Right hindlimb (tissue), 1 donor: ENCODE data around the gene FGGY.
"Not testable (repeated sequence)": the region's sequence is repeated elsewhere in the genome, so short reads cannot be mapped to it uniquely, and the experiment has no call there.

ENCODE experiments used
- DNase-seq: peaks from one replicate; pipeline ENCODE4 v3.0.0-alpha.2; 2018

The FGGY gene

DNA sequence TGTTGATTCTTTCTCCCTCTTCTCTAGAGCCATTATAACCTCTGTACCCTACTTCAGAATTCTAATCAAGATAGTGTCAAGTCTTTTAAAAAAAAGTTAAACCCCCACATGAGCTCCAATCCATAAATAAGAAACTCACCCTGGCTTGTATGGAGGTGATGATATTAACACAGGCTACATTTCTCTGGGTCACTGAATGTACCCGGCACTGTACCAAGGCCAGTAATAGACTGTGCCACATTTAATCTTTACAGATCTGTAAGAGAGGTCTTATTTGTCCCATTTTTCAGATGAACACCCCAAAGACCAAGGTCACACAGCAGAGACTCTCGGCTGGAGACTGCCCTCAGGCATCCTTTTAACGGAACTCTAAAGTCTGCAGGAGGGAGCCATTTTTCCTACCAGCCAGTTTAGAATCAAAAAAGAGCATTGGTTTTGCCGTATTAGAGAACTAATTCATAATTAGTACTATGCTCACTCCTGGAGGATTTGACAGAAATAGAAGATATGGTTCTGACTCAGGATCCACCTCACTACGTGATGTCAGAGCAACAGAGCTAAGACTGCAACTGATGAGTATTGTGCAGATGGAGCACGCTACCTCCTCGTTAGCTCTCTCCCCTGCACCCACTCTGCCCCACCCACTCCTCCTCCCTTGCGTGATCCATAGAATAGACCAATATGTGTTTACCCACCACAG is 300.7 kb downstream of the FGGY start:
- no peak for DNase-seq

DNA sequence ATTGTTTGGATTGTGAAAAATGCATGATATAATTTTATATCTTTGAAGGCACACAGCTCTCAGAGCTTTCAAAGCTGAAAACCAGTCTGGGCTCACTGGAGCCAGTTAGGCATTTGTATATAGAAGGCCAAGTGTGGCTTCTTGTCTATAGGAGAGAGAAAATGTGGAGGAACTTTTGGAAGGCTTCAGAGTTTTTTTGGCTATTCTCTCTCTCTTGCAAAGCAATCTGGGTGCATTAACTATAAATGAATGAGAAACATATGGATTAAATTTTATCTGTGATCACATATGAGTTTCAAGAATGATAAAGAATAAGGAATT is 301.2 kb downstream of the FGGY start:
- no peak for DNase-seq

DNA sequence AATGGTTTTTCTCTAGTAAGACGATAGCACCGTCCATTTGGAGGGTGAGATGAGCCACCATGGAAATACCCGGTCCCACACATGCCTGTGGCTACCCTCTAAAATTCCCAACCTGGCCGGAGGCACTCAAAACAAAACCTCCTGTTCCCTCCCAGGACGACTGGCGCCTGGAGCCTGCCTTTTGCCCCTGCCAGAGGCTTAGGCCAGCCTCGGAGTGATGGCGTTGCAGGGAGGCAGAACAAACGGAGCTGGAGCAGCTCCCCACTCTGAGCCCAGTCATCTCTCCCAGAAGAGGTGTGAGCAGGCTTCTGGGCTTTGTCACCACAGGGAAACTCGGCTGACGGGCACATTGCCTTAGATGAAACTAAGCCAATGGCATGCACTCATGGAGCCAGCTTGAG is 304.1 kb downstream of the FGGY start:
- peak; percentile 22 for DNase-seq

DNA sequence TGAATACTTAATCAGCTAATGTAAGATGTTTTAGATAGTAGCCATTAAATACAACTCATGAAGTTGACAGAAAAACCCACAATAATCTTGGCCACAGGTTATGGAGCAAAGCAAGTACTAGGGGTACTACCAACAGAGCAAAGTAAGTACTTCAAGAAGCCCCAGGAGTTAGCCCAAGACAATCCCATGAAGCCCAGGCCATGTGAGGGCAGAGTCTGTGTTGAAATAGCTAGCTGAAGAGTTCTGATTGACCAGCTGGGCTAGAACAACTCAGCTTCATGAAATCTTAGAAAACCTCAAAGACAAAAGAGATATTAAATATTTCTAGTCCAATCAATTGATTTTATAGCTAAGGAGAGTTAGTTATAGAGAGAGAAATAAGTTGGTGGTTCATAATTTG is 304.9 kb downstream of the FGGY start:
- no peak for DNase-seq

DNA sequence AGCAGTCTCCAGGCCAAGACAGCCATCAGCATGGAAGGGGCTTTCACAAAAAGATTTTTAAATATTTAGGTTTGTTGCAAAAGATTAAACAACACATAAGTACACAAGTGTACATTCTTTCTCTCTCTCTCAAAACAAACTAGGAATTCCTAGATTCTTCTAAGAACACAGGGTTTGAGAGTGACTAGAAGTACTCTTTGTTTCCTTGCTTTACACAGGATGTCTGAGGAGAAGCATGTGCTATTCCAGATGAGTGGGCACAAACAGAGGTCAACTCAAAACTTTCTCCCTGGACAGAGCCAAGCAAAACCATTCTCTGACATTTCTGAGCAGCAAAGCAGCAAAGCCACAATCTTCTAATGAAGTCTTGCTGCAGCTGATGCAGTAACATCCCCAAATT is 307.3 kb downstream of the FGGY start:
- DNase-seq, result no peak

DNA sequence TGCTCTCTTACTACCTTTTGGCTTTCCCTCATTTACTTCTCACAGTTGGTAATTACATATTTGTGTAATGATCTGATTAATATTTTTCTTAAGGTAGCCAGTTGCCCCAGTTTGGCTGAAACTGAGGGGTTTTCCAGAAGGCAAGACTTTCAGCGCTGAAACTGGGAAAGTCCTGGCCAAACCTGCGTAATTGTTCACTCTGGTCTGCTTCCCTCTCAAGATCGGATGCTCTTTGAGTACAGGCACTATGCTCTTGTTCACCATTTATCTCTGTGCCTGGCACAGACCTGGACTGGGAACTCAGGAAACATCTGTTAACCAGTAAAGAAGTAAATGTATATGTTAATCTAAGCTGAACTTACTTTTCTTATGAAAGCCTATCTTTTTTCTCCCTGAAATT is 308.3 kb downstream of the FGGY start:
- no peak for DNase-seq

DNA sequence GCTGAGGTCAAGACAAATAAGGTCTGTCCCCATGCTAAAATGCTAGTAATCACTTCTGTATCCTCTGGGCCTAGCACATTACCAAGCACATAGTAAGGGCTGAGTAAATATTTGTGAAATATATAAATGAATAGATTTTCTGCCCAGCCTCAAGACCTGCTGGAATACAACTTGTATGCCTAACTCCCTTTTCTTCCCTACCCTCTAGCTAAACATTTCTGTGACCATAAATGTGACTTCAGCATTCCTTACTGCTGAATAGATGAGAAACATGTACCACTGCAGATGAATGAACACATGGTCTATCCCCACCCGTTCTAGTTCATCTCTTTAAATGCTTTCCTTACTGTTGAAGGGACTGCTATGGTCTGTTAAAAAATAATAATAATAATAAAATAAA is 308.9 kb downstream of the FGGY start:
- DNase-seq, result no peak

DNA sequence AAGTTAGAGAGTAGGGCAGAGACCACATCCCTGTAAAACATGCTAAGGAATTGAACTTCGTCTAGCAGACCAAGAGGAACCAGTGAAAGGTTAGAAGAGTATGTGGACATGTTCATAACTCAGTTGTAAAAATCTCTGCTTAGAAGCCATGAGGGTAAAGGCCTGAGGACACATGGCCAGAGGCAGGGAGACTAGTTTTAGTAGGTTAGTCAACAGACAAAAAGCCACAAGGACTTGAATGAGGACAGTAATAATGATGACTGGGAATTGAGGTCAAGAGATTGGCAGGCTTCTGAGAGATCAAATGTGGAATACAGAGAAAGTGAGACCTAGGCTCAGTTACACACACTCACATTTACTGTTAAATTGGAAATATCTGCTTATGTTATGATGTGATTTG is 312.4 kb downstream of the FGGY start:
- no peak for DNase-seq

DNA sequence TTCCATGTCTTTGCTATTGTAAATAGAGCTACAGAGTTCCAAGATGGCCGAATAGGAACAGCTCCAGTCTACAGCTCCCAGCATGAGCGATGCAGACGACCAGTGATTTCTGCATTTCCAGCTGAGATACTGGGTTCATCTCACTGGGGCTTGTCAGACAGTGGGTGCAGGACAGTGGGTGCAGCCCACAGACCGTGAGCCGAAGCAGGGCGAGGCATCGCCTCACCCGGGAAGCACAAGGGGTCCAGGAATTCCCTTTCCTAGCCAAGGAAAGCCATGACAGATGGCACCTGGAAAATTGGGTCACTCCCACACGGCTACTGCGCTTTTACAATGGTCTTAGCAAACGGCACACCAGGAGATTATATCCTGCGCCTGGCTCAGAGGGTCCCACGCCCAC is 313.6 kb downstream of the FGGY start:
- not testable (repeated sequence) for DNase-seq

DNA sequence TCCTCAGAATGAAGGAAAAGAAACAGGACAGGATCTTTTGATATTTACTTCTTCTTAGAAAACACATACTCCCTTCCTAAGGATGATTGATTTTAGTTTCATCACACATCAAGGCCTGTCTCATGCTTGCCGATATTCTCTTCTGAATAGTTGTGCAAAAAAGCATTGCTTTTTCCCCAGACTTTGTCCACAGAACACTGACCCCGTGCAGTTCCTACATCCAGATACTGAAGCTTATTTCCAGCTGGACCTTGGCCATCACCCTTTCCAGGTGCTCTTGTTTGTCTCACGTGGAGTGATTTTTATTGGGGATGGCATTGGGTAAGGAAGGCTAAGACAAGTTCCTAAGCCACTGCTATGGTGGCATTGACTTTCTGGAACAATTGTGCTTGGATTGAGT is 320.5 kb downstream of the FGGY start:
- DNase-seq, result no peak

DNA sequence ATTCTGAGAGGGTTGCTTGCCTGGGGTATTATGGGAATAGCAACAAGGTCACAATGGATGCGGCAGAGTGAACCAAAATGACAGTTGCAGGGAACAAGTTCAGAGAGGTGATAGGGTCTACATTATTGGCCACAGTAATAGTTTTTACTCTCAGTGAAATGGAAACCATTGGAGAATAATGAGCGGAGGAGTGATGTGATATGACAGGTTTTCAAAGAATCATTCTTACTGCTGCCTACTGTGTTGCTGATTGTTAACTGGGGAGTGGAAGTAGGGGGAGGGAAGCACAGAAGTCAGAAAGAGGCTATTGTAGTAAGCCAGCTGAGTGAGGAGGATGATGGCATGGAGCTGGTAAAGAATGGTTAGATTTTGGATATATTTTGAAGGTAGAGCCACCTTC is 322.7 kb downstream of the FGGY start:
- DNase-seq, result no peak

DNA sequence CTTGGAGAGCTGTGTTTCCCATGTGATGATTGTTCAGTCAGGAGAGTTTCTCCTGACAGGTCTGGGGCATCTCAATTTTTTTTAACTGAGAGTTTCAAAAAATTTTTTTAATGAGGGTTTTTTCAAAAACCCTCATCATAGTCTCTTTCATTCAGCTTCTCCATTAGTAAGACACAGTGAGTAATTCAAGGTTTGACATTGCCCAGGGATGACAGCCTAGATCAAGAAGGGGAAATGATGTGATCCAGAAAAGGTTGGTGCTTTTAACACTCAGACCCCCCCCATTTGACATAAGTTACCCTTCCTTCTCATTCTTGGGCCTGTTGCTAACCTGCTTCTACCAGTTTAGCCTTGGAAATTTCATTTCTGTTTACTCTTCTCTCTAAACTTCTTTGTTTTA is 328.5 kb downstream of the FGGY start:
- DNase-seq, result no peak

DNA sequence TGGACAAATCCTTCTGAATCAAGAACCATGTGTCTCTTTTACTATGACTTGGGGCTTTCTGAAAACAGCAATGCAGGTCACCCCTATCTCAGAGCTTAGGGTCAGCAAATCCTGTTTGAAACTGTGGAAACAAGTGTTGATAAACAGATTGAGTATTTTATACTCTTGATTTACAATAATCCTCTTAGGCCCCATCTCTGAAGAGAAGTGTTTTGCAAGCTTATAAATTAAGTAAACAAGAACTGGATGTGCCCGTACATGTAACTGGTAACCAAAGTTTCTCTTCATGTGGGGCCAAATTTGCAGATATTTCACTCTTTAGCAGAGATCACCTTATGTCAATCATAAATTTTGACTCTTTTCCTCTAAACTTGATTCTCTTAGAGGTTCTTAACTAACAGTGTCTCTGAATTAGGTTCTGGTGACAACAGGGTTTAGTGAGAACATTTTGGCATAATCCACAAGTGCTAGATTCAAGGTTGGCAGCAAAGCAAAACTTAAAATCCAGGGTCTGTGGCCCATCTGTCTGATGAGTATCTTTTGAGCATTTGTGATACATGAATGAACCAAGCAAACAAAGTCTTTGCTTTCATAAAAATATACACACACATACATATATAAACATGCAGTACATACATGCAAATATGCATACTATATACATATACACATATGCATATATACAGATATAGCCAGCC is 334.8 kb downstream of the FGGY start:
- no peak for DNase-seq

DNA sequence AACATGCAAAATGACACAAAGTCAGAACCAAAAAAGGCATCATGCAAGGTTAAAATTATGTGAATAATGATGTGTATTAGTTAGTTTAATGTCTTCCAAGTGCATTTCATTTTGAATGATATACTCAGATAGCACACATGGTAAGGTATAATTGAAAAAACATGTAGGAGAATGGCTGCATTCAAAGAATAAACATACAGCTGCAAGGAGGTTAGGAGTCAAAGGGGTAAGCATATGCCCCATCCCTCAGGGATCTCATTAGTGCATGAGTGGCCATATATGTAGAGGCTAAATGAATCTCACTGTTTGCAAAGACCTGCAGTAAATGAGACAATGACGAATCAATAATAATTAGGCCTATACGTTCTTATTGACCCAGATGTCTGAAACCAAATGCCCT is 338.2 kb downstream of the FGGY start:
- no peak for DNase-seq

DNA sequence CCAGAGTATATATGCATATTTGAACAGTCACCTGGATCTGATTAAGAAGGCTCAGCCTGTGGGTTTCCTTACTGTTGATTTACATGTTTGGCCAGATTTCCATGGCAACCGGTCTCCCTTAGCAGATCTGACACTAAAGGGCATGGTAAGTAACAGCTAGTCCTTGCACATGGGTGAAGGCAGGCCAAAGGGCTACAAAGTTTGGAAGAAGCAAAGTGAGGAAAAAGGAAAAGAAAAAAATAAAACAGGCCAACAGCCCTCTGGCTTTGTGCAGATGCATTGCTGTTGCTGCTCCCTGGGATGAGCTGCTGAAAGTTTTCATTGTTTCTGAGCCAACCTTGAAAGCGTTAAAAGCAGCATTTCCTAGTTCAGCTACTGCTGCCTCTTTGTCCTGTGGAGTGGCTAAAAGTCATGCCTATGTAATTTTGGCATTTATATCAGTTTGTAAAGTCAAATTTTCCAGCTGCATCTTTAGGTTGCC is 341.4 kb downstream of the FGGY start:
- DNase-seq, result peak; percentile 76

DNA sequence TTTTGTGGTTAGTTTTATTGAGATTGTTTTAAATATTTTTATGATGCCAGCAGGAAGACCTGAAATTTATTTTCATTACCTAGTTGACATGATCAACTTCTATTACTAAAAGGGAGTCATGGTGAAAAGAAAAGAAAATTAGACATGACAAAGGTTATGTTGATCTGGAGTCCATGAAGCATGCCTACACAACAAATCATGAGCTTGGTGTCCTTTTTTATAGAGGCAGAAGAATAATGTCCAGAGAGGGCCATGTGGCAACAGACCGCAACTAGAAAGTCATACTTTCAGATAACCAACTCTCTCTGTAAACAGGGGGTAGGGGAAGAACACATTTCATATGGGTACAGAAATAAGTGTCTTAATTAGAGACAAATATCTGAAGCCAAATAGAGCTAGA is 342.4 kb downstream of the FGGY start:
- no peak for DNase-seq

DNA sequence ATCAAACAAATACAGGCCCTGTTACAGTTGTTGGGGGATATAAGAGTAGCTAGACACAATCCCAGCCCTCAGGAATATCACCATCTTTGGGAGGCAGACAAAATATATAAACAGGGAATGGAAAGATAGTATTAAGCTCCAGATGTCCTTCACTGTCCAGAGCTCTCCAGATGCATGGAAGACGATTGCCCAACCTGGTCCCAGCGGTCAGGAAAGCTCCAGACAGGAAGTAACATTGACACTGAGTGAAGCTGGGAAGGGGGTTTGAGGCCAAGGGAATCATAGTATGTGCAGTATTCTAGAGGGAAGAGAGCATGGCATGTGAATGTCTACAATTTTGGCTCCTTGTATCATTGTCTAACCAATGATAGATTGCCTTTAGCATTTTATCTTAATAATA is 344.0 kb downstream of the FGGY start:
- DNase-seq, result peak; percentile 50

DNA sequence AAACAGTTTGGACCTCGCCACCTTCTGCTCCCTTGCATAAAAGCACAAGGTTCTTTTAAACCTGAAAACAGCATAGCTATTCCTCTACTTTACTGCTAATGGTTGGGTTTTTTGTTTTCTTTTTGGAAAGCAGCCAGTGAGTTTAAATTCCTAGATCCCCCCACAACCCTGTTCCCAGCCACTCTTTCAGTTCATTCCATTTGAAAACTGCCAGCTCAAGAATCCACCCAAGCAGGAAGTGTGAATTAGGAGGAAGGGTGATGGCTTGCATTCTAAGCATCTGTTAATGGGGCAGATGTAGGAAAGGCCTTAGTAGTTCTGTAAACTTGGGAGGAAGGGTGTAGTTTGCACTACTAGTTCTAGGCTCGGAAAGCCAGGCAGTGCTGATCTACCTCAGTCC is 344.9 kb downstream of the FGGY start:
- no peak for DNase-seq

DNA sequence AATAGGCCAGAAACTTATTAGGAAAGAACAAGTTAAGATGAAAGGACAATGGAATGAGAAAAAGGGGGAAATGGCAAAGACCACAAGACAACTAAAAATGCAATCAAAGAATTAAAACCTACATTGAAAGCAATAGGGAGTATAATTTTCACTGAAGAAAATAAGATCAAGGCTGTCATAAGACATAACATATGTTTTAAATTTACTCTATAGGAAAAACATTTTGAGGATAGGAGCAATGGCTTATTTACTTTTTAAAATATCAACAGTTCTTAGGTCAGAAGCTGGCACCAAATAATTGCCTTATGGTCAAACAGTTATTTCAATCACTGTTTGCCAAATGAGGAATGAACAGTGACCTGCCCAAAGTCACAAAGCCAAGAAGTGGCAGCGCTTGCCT is 346.6 kb downstream of the FGGY start:
- DNase-seq, result no peak

DNA sequence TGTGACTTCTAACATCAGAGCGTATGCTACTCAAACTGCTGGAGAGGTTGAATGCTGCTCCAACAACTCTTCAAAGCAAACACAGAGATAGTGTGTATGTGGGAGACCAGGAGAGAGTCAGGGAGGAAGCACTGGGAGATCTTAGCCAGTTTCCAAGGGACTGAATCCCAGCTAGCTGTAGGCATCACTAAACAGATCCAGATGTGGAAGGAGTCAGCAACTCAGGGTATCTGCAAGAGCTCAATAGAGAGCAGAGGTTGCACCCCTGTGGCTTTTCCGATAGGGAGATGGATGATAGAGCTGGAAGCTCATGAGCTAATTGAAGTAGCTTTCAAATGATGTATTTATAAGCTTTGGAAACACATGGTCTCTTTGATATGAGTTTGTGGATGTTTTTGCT is 349.0 kb downstream of the FGGY start:
- DNase-seq, result peak; percentile 20

DNA sequence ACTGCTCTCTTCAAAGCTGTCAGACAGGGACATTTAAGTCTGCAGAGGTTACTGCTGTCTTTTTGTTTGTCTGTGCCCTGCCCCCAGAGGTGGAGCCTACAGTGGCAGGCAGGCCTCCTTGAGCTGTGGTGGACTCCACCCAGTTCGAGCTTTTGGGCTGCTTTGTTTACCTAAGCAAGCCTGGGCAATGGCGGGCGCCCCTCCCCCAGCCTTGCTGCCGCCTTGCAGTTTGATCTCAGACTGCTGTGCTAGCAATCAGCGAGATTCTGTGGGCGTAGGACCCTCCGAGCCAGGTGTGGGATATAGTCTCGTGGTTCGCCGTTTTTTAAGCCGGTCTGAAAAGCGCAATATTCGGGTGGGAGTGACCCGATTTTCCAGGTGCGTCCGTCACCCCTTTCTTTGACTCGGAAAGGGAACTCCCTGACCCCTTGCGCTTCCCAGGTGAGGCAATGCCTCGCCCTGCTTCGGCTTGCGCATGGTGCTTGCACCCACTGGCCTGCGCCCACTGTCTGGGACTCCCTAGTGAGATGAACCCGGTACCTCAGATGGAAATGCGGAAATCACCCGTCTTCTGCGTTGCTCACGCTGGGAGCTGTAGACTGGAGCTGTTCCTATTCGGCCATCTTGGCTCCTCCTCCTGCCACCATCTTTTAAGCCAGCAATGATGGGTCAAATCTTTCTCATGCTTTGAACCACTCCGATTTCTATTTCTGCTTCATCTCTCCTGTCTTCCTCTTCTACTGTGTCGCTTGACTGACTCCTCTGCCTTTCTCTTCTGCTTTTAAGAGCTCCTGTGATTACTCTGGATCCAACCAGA is 356.5 kb downstream of the FGGY start:
- not testable (repeated sequence) for DNase-seq

DNA sequence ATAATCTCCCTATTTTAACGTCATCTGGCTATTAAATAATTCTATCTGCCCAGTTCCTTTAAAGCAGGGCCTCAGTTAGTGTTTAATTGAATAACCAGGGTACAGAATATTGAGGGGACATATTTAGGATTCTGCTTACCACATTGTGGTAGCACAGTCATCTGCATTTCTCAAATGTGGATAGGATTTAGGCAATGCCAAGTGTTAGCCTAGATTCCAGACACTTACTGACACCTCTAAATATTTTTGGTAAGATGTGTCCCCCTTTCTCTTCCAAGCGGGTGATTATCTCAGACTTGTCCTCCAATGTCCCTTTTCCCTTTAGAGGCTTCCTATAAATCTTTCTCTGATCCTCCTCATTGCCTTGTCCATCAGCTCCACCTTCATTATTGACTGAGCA is 357.1 kb downstream of the FGGY start:
- DNase-seq, result no peak

DNA sequence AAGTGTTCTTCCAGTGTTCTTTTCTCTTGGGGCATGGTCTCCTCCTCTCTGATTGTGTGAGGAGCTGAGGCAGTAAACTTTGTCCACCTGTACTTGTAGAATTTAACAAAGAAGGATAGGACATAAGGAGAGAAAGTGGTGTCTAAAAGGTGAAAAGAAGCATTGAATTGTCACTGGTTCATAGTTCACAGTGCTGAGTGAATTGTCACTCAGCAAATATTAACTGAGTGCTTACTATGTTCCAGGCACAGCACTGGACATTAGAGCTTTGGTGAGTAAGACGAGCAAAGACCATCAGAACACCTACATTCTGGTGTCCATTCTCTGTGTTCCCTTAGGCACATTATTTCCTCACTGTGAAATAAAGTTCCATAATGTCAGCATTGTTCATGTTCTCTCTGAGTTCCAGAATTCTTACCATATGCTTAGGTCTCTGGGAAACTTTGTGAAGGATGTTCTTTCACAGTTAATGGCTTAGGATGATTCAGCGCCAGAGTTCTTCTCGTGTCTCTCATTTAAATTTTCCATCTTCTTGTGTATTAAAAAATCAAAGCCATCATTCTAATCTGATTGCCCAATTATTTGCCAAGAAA is 361.1 kb downstream of the FGGY start:
- no peak for DNase-seq

DNA sequence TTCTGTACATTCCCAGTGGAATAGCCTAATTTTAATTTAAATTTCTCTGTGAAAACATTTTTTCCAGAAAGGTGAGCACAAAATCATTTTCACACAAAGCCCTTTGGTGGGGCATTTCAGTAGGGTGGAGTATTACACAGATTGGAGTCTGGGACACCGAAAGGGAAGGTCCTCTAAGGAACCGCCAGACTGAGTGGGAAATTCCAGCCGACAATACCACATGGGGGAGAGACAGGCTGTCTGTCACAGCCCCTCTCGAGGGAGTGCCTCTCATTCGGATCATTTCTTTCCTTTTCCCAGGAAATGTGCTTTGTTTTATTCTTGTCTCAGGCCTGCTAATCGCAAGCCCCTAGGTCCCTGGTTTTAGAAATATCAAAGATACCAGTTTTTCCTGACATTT is 367.3 kb downstream of the FGGY start:
- DNase-seq, result no peak
